ENCODE data around the gene RHEBL1.

RHEBL1 gene

GRCh38 chr12:49097381-49097780, 27.6 kb upstream of the RHEBL1 start:
- TF ChIP-seq YY1 (IDR thresholded peaks at IDR 0.05; ENCODE audit: low read depth) (no peak), NFIC (IDR thresholded peaks at IDR 0.05) (no peak), TCF12 (IDR thresholded peaks at IDR 0.05; ENCODE audit: low read depth) (no peak), RAD21 (IDR thresholded peaks at IDR 0.05; ENCODE audit: low read depth) (no peak), EGR1 (IDR thresholded peaks at IDR 0.05) (no peak), TEAD4 (IDR thresholded peaks at IDR 0.05) (no peak), CREB1 (IDR thresholded peaks at IDR 0.05; ENCODE audit: low read depth) (no peak), USF1 (IDR thresholded peaks at IDR 0.05) (no peak), EP300 (IDR thresholded peaks at IDR 0.05; ENCODE audit: borderline replicate concordance) (no peak), CEBPB (IDR thresholded peaks at IDR 0.05) (no peak), TAF1 (IDR thresholded peaks at IDR 0.05; ENCODE audit: low read depth) (no peak), MAX (IDR thresholded peaks at IDR 0.05) (no peak), ZBTB7A (IDR thresholded peaks at IDR 0.05; ENCODE audit: low read depth) (no peak), FOXM1 (IDR thresholded peaks at IDR 0.05; ENCODE audit: borderline replicate concordance, low read depth) (no peak)
- TF ChIP-seq, protein P1, sequence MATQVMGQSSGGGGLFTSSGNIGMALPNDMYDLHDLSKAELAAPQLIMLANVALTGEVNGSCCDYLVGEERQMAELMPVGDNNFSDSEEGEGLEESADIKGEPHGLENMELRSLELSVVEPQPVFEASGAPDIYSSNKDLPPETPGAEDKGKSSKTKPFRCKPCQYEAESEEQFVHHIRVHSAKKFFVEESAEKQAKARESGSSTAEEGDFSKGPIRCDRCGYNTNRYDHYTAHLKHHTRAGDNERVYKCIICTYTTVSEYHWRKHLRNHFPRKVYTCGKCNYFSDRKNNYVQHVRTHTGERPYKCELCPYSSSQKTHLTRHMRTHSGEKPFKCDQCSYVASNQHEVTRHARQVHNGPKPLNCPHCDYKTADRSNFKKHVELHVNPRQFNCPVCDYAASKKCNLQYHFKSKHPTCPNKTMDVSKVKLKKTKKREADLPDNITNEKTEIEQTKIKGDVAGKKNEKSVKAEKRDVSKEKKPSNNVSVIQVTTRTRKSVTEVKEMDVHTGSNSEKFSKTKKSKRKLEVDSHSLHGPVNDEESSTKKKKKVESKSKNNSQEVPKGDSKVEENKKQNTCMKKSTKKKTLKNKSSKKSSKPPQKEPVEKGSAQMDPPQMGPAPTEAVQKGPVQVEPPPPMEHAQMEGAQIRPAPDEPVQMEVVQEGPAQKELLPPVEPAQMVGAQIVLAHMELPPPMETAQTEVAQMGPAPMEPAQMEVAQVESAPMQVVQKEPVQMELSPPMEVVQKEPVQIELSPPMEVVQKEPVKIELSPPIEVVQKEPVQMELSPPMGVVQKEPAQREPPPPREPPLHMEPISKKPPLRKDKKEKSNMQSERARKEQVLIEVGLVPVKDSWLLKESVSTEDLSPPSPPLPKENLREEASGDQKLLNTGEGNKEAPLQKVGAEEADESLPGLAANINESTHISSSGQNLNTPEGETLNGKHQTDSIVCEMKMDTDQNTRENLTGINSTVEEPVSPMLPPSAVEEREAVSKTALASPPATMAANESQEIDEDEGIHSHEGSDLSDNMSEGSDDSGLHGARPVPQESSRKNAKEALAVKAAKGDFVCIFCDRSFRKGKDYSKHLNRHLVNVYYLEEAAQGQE (IDR thresholded peaks at IDR 0.05; ENCODE audit: low read depth), result no peak

DNA sequence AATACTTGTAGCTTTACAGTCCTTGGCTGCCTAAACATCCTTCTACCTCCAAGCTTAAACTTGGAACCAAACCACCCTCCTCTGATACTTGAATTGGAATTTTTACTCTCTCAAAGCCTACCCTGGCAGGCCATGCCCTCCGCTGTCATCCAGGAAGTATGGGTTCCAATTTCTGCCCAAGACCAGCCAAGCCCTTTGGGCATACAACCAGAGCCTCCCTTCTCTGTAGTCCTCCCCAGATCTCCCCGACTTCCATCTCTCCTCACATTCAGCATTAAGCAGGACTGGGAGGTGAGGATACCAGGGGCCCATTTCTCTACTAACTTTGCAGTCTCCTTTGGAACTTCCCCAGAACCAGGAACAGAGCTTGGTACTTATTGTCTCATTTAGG, 25.2 kb upstream of the RHEBL1 start:
- TF ChIP-seq FOXM1 (IDR thresholded peaks at IDR 0.05; ENCODE audit: borderline replicate concordance, low read depth) (no peak), CEBPB (IDR thresholded peaks at IDR 0.05) (no peak), RAD21 (IDR thresholded peaks at IDR 0.05; ENCODE audit: low read depth) (no peak), USF1 (IDR thresholded peaks at IDR 0.05) (no peak), YY1 (IDR thresholded peaks at IDR 0.05; ENCODE audit: low read depth) (no peak), TEAD4 (IDR thresholded peaks at IDR 0.05) (no peak), TCF12 (IDR thresholded peaks at IDR 0.05; ENCODE audit: low read depth) (no peak), TAF1 (IDR thresholded peaks at IDR 0.05; ENCODE audit: low read depth) (no peak), EGR1 (IDR thresholded peaks at IDR 0.05) (no peak), MAX (IDR thresholded peaks at IDR 0.05) (no peak), NFIC (IDR thresholded peaks at IDR 0.05) (no peak), CREB1 (IDR thresholded peaks at IDR 0.05; ENCODE audit: low read depth) (no peak), ZBTB7A (IDR thresholded peaks at IDR 0.05; ENCODE audit: low read depth) (no peak), EP300 (IDR thresholded peaks at IDR 0.05; ENCODE audit: borderline replicate concordance) (no peak)
- TF ChIP-seq, protein P1 (IDR thresholded peaks at IDR 0.05; ENCODE audit: low read depth), result no peak

GRCh38 chr12:49094160-49094974, 24.6 kb upstream of the RHEBL1 start, which contains the start of gene DHH:
DHH (minus strand) TSS chr12:49094801; CDS start chr12:49094512, 289 bp downstream.
- peak; percentile 55 for TF ChIP-seq USF1 (IDR thresholded peaks at IDR 0.05)
- TF ChIP-seq TEAD4 (IDR thresholded peaks at IDR 0.05), result 0 out of 2 replicates have a peak, but pooled peaks have one; percentile 6
- TF ChIP-seq YY1 (IDR thresholded peaks at IDR 0.05; ENCODE audit: low read depth), result no peak
- 0 out of 2 replicates have a peak, but pooled peaks have one; percentile 30 for TF ChIP-seq MAX (IDR thresholded peaks at IDR 0.05)
- no peak for TF ChIP-seq CREB1 (IDR thresholded peaks at IDR 0.05; ENCODE audit: low read depth)
- no peak for TF ChIP-seq TCF12 (IDR thresholded peaks at IDR 0.05; ENCODE audit: low read depth)

DNA sequence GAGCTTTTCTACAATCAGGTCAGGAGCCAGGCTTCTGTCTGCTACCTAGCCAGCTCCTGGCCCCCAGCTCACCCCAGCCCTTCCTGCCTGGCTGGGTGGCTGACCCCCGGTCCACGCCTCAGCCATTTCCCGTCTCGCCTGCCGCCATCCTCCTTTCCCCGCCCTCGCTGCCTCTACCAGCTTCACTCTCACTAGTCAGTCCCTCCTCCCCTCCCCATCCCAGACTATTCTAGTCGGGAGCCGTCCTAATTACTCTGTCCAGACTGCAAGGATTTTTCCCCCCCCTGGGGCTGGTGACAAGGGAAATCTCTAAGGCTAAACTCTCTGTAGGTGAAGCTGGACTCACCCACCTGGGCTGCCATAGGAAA, 24.0 kb upstream of the RHEBL1 start:
- TF ChIP-seq EP300 (IDR thresholded peaks at IDR 0.05; ENCODE audit: borderline replicate concordance), result no peak
- TF ChIP-seq, protein P1 (IDR thresholded peaks at IDR 0.05; ENCODE audit: low read depth), result no peak

Measured in Ishikawa (cell line).